HL-60/S4 treated with phorbol 12-myristate 13-acetate at 8.2 ng/mL for 4 days and 3 days (cell line): ENCODE measurements around the gene ATP8B3.
"Not testable (repeated sequence)": the region's sequence is repeated elsewhere in the genome, so short reads cannot be mapped to it uniquely, and the experiment has no call there.

Experiments
- in situ Hi-C: fragments of 300-500 bp; cut with MboI; formaldehyde crosslinking; loops from 2 replicates; pipeline ENCODE4 v1.15.0; 2022; ENCODE audit warnings: low sequenced_read_pairs

ATP8B3 gene

GRCh38 chr19:1760786-1761527 lies 51.1 kb downstream of the ATP8B3 start:
- in situ Hi-C loops, result not testable (repeated sequence)

GRCh38 chr19:1760020-1760419 lies 52.1 kb downstream of the ATP8B3 start:
- in situ Hi-C loops, result no loop called here

- in situ Hi-C loops, result no loop called here
These were observed 52.8 kb downstream of the ATP8B3 start for GRCh38 chr19:1758959-1759903.

DNA sequence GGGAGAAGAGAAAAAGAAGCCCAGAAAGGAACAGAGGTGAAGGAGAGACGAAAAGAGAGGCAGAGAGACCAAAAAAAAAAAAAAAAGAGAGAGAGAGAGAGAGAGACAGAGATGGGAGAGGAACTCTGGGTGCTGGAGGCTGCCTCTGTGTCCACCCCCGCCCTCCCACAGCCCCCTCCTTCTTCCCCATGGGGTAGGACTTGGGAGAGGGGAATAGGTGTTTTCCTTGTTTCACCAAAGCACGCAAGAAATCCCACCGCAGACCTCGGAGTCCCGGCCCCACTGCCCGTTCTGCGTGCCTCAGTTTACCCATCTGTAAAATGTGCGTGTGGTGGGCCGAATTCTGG lies 53.9 kb downstream of the ATP8B3 start:
- in situ Hi-C loops, result no loop called here

- in situ Hi-C loops, result no loop called here
These were observed 54.4 kb downstream of the ATP8B3 start for GRCh38 chr19:1757468-1758230.

- in situ Hi-C loops, result no loop called here
These were observed 55.2 kb downstream of the ATP8B3 start for GRCh38 chr19:1756705-1757465.

DNA sequence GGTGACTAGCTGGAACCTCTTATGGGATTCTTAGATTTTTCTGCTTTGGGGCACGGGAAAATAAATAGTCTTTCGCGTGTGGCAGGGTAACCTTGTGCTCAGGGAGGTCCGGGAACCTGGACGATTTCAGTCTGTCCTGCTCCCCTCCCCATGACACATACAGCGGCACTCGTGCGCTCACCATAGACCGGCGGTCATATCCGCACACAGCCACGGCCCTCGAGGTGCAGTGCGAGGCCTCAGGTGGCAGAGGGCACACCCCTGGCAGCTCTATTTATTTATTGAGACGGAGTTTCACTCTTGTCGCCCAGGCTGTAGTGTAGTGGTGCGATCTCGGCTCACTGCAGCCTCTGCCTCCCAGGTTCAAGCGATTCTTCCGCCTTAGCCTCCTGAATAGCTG lies 55.8 kb downstream of the ATP8B3 start:
- in situ Hi-C loops, result no loop called here

- in situ Hi-C loops, result no loop called here
These were observed 56.5 kb downstream of the ATP8B3 start for GRCh38 chr19:1755467-1756171.

- in situ Hi-C loops, result no loop called here
These were observed 57.2 kb downstream of the ATP8B3 start for GRCh38 chr19:1754636-1755466.

- in situ Hi-C loops, result no loop called here
These were observed 57.9 kb downstream of the ATP8B3 start for GRCh38 chr19:1754018-1754635.

DNA sequence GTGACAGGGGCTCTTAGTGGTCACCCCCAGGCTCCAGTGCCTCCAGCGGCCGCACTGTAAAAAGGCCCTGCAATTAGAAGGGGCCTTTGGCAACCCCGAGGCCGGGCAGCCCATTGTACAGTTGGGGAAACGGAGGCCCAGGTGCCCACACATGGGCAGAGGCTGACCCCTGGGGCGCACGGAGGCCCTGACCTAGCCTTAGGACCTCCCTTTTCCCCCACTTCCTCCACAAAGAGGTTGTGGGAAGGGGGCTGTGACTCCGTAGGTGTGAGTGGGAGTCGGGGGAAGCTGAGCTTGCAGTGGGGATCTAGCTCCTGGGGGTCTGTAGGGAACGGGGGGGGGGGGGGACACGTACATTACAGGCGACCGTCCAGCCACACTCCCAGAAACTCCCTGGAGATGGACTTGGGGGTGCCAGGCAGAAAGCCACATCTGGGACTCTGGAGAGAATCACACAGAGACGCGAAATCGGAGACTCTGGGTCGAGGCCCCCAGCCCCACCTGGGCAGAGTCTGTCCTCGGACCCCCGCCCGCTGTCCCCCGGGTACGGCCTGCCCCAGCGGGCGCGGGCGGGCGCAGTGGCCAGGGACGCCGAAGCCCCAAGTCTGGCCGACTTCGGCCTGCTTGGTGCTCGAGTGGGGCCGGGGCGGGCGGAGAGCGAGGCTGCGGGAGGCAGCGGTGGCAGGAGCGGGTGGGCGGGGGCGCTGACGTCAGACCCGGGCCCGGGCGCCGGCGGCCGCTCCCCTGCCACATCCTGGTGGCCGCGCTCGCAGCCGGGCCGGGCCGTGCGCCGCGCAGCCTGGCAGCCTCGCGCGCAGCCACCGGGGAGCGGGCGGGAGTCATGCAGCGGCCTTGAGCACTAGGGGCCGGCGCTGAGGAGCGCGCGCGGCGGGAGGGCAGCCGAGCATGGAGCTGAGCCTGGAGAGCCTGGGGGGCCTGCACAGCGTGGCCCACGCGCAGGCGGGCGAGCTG lies 59.0 kb downstream of the ATP8B3 start, which contains the start of gene ONECUT3:
ONECUT3 (plus strand) TSS at position 750 of the 972 bp plus-strand sequence; CDS start at position 907, 157 bp downstream.
- in situ Hi-C loops, result no loop called here

GRCh38 chr19:1752009-1752756 lies 59.9 kb downstream of the ATP8B3 start:
- in situ Hi-C loops, result no loop called here

- in situ Hi-C loops, result no loop called here
These were observed 60.6 kb downstream of the ATP8B3 start for GRCh38 chr19:1751367-1752008.

DNA sequence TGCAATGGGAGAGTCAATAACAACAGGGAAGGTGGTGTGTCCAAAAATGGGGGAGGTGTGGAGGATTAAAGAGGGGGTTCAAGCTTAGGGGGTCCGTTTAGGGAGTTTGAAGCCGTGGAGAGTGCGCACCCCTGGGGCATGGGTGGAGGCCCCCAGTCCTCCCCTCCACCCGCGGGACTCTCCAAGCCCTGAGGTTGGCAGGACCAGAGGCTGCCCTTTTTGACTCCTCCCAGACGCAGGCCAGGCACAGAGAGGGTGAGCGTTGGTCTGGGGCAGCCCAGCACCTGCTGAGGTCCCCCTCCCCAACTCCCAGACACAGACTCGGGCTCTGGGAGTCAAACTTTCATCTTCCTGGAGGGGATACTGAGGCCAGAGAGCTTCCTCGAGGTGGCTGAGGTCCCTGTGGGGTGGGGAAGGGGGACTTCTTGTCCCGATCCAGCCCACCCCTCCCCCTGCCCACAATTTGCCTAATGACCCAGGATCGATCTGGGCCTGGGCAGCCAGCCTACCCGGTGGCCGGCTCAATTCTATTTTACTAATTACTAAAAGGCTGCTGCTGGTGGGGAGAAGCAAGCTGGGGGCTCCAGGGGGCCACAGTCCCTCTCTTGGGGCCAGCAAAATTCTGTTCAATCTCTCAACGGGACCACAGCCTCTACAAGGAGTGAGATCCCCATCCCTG lies 61.6 kb downstream of the ATP8B3 start:
- in situ Hi-C loops, result no loop called here
